Right renal cortex interstitium (tissue), 3 donors: Measurements from ENCODE around the gene CELSR1. TPM values are rescaled to one million over a fixed set of nuclear protein-coding genes. Genes with fewer than 3 reads are reported as not detected.

Experiments
- DNase-seq, 3 donors: peaks; one replicate each; pipeline ENCODE4 v3.0.0-alpha.2; 2013; ENCODE audit warnings: low read depth in 3 of 3, low spot score in 2 of 3
- polyA plus RNA-seq, 3 donors: library from polyadenylated mRNA; unstranded; fragments of 120-200 nt; gene quantifications; one replicate each; pipeline ENCODE4 v1.2.1, GENCODE V29; 2013; ENCODE audit not compliant: insufficient read length in 3 of 3

CELSR1 gene
- polyA plus RNA-seq, 3 donors: 21.8 to 23.7 (median 22.8) TPM

DNA sequence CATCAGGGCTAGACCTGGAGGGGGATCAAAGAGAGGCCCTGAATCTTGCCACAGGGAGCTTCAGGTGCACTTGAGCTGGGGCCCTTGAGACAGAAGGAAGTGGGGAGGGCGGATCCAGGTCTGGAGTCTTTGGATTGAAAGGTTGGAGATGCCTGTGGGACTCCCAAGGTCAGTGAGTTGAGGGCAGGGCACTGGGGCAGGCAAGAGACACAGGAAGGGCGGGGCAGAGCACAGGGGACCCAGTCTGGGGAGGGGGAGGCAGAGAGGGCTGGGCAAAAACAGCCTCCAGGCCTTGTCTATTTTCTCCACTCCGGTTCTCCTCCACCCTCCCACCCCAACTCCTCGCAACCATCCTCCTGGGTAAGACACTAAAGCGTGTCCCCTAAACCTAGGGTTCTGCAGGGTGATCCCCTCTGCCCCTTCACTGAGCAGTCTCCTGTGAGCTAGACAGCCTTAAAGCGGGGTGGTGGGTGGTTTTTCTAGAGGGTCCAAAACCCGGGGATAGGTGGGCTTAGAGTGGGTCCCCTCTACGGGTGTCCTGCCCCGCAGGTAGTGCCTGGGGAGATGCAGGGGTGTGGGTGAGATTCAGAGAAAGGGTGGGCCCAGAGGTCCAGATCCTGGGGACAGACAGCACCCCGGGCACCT, 38.6 kb upstream of the CELSR1 start:
- DNase-seq: no peak

DNA sequence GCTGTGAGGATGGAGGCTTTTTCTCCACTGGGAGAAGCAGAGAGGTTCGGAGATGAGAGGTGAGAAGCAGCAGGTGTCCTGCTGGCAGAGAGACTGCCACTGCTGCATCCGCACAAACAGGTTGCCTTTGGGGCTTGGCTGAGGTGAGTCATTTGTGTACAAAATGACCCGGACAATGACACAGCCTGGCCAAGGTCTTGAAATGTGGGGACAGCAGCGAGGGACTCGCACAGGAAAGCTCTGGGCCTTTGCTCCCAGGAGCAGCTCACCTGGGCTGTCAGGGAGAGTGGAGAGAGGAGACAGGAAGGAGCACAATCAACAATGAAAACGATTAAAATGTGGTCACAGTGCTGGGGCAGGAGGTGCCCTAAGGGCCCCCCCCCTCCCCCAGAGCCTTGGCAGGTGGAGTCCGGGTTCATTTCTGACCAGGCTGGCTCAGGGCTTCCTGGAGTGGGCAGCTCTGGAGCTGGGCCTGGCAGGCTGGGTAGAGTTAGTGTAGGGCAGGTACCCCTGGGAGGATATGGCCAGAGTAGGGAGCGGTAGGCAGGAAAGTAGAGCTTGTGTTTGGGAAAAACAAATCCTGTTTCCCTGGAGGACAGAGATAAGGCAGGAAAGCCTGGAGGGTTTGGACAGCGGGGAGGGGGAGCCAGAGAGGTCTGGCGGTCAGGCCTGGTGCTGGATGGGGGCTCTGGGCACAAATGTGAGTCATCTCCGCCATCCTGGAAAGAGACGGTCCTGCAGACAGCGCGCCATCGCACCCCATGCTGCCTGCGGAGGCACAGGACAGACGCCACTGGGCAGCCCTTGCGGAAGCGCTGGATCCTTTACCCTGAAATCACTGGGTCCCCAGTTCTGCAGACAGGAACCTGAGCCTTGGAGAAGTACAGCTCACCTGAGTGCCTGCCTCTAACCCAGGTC, 37.8 kb upstream of the CELSR1 start:
- DNase-seq: no peak

DNA sequence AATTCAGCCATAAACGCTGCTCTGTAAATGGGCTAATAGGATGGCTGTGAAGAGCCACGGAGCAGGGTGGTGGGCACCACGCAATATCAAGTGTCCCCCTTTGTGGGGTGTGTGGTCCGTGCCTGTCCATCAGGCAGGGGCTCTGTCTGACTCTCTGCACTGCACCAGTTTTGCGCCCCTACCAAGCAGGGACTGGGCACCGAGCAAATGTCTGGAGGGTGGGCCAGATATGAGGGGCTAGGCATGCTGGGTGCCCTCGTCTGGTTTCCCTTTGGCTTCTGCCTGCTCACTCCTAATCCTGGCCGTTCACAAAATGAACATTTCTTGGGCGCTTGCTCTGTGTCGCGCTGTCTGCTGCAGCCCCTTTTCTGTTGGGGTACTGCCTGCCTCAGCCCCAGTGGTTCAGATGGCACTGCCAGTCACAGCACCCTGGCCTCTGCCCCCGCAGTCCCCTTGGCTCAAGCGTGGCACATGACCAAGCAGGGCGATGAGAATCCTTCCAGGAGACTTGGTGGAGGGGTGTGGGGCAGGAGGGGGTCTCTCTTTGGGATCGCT, 37.1 kb upstream of the CELSR1 start:
- no peak for DNase-seq

DNA sequence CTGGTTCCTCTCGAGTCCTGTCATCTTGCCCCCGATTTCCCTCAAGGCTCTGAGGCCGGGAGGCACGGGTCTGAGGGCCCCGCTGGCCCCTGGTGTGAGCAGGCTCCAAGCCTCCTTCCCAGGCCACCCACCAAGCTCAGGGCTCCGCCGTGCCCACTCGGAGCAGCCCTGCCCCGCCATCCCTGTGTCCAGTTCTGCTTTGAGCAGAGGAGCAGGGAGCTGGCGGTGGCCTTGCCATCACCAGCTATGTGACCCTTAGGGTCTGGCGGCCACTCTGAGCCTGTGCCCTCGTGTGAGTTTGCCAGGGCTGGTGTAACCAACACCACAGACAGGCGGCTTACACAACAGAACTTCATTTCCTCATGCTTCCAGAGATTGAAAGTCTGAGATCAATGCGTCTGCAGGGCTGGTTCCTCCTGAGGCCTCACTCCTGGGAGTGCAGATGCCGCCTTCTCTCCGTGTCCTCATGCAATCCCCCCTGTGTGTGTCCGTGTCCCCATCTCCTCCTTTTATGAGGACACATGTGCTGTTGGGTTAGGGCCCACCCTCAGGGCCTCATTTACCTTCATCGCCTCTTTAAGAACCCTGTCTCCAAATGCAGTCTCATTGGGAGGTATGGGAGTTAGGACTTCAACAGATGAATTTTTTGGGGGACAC, 36.5 kb upstream of the CELSR1 start:
- no peak for DNase-seq

DNA sequence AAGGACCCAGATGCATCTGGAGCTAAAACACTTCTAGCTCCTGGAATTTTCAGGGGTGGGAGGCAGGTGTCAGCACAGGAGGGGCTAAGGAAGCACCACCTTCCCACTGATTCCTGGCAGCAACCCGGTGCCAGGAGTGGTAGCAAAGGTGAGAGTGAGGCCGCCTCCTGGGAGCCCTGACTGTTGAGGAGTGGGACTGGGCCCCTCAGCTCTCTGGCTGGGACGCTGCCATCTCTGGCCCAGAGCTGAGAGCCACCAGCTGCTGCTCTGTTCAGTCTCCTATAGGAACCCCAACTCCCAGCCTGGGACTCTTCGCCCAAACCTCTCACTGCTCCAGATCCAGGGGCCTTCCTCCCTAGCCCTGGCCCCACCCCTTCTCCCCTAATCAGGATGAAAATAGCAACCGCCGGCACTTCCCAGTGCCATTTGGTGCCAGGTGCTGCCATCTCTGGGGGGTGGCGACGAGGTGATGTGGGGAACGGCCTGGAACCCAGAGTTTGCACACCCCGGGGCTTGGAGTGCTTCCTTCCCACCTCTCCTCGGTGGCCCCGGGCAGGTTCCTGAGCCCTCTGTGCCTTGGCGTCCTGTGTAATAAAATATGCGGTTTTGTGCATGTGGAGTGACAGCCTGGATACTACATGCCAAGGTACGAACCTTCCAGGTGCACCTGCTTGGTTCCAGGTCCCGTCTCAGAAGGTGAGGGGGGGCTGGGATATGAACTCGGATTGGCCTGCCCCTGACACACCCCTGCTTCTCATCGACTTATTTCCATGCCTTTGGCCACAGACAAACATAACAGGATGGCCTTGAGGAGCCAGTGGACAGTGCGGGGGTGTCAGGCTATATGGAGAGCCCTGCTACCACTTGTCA, 35.7 kb upstream of the CELSR1 start:
- no peak for DNase-seq

DNA sequence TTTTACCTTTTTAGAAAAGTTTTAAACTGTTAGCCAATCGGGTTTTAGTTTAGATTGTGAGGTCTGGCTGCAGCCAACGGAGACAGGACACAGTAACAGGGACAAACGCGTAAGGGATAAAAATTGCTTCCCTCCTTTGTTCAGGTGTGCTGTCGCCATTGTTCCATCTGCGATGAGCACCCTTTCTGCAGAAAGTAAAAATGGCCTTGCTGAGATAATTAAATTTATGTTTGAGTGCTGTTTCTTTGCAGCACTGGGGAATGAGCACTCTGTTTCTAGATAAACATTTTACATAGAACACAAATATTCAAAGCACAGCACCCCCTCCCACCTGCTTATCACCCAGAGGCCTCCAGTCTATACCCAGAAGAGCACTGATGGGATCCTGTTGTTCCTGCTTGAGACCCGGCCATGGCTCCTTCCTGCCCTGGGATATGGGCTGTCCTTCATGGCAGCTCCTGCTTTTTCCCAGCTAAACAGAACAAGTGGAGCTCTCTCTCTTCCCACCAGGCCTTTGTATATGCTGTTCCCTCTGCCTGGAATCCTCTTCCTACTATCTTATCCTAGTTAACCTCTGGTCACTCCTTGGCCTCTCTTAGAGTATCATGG, 34.3 kb upstream of the CELSR1 start:
- no peak for DNase-seq

DNA sequence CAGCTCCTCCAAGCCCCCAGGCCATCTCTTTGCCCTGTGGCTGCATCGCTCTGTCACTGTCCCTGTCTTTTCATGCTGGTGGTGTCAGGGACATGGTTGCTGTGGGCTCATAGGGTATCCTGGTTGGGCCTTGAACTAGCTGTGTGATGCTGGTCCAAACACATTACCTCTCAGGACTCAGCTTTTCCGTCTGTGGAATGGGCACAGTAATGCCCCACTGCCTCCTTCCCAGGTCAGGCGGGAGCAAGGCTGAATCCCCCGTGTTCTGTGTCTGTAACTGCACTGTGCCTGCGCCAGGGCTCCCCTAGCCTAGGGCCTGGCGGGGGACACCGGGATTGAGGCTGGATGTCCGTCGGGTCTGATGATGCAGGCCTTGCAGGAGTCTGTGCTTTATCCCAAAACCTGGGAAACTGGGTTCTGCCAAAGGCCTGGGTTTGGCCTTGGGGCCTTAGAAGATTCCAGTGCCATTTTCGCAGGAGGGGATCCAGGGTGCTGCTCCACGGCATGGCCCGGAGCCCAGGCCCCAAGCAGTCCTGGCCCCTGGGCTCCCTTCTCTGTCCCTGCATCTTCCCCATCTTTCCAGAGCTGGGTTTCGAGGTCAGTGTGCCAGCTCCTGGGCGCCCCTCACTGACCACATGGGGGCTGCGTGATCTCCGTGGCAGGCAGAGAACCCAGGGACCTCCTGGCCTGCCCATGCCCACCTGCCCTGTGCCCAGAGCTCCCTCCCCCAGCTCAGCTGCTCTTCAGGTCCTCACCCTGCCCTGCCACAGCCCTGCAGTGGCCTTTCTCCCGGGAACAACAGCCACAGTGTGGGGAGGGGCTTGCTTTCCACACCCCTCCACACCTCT, 32.7 kb upstream of the CELSR1 start:
- DNase-seq: no peak

DNA sequence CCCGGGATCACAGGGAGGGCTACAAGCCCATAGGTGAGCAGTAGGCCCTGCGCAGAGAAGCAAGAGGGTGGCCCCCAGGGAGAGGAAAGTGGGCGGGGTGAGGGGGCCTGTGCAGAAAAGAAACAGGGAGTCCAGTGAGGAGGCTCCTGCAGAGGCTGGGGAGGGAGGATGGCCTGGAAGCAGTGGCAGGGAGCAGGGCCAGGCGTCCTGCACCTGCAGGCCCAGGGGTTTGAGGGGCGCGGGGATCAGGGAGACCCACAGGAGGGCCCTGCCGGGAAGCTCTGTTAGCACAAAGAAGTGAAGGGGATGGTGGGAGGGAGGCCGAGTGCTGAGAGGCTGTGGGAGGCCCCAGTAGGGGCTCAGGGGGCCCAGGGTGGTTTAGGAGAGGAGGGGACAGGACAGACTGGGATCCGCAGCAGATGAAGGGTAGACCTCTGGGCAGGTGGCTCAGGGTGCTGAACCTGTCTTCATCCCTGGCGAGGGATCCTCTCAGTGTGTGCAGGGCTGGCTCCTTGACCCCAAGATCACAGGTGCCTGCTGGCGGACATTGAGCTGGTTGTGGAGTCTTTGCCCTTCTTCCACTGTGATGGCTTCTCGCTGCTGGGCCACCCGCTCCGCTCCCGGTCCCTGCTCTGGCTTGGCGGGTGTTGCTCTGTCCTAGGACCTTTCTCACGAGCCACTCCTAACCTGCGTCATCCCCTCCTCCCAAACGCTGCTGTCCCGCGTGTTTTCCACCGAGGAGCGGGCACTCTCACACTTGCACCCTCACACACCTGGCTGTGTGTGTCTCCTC, 31.8 kb upstream of the CELSR1 start:
- no peak for DNase-seq

DNA sequence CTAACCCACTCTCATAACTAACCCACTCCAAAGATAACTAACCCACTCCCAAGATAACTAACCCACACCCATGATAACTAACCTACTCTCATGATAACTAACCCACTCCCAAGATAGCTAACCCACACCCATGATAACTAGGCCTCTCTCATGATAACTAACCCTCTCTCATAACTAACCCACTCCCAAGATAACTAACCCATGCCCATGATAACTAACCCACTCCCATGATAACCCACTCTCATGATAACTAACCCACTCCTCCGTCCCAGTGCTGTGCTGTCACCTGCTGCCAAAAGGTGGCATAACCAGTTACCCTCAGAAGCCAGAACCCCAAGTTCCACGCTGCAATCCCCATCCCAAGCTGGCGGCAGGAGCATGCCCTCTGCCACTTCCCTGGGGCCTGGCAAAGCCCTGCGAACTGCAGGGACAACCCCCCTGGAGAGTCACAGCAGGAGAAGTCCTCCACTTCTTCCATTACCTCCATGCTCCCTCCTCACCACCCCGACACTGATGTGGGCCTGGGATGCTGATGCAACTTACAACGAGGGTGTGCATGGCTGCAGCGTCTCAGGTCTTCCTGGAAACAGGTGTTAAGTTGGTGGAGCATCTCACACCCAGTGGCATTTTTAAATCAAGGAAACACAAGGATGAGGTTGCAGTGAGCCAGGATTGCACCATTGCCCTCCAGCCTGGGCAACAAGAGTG, 30.8 kb upstream of the CELSR1 start:
- DNase-seq: no peak

DNA sequence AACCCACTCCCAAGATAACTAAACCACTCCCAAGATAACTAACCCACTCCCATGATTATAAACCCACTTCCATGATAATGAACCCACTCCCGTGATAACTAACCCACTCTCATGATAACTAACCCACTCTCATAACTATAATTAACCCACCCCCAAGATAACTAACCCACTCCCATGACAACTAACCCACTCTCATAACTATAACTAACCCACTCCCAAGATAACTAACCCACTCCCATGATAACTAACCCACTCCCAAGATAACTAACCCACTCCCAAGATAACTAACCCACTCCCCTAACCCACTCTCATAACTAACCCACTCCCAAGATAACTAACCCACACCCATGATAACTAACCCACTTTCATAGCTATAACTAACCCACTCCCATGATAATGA, 30.1 kb upstream of the CELSR1 start:
- DNase-seq: no peak

DNA sequence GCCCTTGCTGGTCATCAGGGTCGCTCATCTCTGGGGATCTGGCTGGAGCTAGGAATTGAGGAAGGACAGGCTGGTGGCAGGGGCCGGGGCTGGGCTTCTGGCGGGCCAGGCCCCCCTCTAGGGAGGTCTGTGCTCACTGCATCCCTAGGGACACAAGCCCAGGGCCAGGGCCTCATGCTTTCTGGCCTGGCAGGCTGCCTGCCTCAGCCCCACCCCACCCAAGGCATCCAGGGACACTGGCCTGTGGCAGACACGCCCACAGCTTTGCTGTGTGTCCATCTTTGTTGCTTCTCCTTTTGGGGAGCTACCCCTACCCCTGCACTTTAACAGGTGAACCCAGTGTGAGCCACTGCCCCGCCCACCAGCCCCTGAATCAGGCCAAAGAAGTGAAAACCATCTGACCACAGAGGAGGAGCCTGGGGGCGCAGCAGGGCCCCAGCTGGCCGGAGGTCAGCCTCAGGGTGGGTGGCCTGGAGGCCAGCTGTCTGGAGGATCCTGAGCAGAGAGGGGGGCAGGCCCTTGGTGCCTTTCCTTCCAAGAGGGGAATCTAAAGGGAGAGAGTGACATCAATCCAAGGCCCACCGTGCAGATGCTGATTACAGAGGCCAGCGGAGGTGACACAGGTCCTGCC, 26.8 kb upstream of the CELSR1 start:
- DNase-seq: no peak

DNA sequence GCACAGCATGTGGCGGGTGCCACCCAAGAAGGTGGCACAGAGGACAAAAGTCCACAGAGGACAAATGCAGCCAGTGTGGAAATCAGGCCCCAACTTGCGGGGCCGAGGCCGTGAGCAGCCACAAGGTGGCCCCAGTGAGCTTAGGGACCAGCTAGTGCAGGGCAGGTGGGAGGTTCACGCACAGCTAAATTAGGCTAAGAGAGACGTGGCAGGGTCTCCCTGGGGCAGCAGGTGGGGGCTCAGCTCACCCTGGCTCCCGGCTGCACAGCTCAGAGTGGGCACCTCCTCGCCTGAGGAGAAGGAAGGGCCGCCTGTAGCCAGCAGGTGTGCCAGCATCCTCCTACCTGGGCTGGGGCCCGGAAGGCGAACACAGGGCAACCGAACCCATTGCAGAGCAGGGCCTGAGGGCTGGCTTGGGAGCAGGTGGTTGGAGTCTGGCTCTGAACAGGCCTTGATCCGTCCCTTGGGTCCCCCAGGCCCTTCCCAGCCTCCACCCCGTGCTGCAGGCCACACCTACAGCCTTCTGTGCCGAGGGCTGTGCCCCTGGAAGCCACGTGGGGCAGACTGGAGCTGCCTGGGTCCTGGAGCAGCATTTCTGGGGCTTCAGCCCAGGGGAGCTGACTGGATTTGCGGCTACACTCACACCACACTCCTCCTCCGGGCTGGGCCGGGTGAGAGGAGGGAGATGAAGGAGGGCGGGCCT, 26.1 kb upstream of the CELSR1 start:
- DNase-seq: no peak

DNA sequence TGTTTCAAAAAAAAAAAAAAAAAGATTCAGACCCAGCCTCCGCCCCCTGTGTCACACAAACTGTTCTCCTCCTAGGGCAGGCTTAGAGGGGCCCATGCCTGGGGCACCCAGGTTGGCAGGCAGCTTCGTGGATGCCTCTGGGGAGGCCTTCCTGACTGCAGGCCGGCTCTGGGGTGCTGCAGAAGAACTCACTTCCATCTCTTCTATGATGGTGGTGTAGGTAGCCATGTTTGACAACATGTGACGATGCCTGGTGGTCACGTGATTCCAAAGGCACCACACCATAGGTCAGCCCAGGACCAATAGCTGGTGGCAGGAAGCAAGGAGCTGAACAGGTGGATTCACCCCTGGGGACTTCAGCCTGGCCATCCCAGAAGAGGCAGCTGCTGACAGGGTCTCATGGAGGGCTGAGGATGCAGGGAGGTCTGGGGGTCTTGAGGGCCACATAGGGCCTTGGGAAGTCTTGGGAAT, 24.1 kb upstream of the CELSR1 start:
- no peak for DNase-seq

DNA sequence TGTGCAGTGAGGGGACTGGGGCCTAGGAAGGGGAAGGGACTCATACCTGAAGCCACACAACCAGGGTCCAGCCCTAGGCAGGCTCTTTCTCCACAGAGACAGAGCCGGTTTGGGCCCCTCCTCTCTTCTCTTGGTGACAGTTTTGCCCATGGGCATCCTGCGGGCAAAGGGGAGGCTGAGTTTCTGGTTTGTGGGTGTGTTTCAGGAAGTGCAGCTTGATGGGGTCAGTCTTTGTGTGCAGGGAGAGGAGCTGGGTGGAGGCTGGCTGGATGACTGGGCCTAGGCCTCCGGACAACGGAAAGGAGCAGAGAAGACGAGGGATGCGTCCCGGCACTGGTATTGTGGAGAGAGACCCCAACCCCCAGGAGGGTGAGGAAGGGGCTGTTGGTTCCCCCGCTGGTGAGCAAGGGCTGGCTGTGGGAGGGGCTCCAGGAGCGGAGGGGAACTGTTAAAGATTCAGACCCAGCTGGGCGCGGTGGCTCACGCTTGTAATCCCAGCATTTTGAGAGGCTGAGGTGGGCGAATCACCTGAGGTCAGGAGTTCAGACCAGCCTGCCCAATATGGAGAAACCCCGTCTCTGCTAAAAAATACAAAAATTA, 23.4 kb upstream of the CELSR1 start:
- no peak for DNase-seq

DNA sequence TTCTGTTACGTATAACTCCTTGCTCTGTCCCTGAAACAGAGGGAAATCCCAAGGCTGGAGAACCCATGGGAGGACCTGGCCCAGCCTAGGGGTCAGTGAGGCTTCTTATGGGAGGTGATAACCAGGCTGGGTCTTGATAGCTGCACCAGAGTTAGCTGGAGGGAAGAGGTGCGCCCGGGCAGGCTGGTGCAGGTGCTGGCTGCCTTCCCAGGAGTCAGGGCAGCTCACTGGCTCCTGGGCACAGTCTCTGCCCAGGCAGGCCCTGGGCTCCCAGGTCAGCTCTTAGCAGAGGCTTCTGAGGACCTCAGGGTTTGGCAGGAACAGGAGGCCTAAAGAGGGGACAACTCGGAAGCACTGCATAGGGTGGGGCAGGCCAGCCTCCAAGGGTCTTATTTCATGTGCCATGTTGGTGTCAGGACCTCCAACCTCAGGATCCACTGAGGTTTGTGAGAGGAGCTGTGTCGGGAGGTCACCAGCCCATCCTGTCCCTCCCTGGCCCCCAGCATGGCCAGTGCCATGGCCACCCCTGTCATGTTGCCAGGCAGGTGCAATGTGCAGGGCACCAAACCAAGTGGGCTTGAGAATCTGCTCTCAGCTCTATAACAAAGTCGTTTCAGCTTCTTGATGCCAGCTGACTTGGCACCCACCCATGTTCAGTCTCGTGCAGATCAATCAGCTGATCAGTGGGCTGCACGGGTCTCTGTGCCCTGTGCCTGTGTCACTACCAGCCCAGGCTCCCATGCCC, 20.5 kb upstream of the CELSR1 start:
- DNase-seq: no peak
